ENCODE measurements around the gene NEDD4L. TPM values are rescaled to one million over a fixed set of nuclear protein-coding genes. Genes with fewer than 3 reads are reported as not detected.
A peak's percentile ranks its signal among the peaks of the same experiment; 100 is the strongest.

The NEDD4L gene
- total RNA-seq, 1 donor: 31.5 TPM

DNA sequence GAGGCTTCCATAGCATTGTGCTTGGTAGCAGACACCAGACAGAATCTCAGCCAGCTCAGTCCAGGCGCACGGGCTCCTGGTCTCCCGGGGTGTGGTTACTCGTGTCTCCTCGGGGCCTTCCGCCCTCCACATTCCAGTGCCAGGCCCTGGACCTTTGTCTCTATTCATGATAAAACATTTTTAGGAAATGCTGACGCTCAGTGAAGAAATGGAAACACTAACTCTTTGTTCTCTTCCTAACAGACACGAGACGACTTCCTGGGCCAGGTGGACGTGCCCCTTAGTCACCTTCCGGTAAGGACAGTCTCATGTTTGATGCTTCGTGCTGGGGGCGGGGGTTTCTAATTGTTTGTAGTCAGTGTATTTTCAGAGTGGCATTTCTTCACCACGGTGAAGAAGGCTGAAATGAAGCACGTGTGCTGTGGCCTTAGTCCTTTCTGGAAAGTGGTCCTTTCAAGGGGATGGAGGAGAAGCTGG lies 271.8 kb downstream of the NEDD4L start:
- no peak overlapping the region for H3K4me3 ChIP-seq (ENCODE audit: low read depth, low read length)
- DNase-seq (ENCODE audit: low read depth): no peak
- TF ChIP-seq, protein P1, sequence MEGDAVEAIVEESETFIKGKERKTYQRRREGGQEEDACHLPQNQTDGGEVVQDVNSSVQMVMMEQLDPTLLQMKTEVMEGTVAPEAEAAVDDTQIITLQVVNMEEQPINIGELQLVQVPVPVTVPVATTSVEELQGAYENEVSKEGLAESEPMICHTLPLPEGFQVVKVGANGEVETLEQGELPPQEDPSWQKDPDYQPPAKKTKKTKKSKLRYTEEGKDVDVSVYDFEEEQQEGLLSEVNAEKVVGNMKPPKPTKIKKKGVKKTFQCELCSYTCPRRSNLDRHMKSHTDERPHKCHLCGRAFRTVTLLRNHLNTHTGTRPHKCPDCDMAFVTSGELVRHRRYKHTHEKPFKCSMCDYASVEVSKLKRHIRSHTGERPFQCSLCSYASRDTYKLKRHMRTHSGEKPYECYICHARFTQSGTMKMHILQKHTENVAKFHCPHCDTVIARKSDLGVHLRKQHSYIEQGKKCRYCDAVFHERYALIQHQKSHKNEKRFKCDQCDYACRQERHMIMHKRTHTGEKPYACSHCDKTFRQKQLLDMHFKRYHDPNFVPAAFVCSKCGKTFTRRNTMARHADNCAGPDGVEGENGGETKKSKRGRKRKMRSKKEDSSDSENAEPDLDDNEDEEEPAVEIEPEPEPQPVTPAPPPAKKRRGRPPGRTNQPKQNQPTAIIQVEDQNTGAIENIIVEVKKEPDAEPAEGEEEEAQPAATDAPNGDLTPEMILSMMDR (IDR thresholded peaks at IDR 0.05; ENCODE audit: insufficient read depth, low read depth, low read length): no peak

DNA sequence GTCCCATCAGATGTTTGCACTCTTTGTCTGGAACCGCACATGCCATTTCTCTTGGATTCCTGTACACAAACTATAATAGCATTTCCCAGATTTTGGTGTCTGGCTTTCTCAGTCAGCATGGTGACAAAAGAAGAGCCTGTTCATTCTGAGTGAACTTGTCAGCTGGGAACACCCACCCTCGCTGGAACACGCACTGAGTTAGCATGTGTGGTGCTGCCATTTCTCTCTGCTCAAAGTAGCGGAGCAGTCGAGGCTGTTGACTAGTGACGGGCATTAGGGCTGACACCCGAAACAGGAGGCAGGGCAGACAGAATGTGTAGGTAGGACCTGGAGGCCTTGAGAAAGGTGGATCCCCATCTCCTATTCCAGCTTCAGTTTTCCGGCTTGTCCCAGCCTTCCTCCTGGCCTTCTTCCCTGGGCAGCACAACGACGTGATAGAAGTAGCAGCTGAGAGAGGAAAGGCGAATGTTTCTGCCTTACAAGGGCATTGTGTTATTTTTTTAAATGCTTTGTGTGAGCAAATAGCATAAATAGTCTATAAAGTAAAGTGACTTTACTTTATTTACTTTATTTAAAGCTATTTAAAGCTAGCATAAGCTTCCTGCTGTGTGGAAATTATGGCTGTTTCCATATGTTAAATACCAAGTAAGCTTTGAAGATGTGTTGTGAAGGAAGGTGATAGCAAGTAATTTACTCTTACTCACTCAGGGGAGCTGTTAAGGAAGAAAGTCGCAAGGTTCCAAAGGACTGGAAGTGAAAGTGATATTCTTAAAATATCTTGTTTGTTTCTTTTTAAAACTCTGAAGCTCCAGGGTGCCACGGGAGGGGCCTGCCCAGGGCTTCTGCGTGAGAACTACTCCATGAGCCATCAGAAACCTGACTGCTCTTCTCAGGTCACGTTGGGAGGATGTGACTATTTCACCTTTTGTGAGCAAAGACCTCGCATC lies 272.6 kb downstream of the NEDD4L start:
- TF ChIP-seq, protein P1 (IDR thresholded peaks at IDR 0.05; ENCODE audit: insufficient read depth, low read depth, low read length): no peak
- no peak overlapping the region for H3K4me3 ChIP-seq (ENCODE audit: low read depth, low read length)
- no peak for DNase-seq (ENCODE audit: low read depth)

DNA sequence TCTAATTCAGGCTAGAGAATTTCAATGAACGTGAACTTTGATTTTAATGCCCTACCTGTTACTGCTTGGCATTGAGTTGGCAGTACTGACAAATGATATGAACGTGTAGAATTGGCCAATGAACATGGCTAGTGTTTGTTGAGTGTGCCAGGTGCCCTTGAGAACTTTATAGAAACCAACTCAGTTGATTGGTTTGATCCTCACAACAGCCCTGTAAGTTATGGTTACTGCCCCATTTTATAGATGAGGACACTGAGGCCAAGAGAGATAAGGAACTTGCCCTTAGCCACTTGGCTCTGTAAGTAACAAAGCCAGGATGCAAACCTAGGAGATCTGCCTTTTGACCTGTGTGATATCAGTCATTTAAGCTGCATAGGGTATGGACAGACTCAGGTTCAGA lies 275.7 kb downstream of the NEDD4L start:
- H3K4me3 ChIP-seq (ENCODE audit: low read depth, low read length): no peak overlapping the region
- DNase-seq (ENCODE audit: low read depth): no peak
- TF ChIP-seq, protein P1 (IDR thresholded peaks at IDR 0.05; ENCODE audit: insufficient read depth, low read depth, low read length): no peak

DNA sequence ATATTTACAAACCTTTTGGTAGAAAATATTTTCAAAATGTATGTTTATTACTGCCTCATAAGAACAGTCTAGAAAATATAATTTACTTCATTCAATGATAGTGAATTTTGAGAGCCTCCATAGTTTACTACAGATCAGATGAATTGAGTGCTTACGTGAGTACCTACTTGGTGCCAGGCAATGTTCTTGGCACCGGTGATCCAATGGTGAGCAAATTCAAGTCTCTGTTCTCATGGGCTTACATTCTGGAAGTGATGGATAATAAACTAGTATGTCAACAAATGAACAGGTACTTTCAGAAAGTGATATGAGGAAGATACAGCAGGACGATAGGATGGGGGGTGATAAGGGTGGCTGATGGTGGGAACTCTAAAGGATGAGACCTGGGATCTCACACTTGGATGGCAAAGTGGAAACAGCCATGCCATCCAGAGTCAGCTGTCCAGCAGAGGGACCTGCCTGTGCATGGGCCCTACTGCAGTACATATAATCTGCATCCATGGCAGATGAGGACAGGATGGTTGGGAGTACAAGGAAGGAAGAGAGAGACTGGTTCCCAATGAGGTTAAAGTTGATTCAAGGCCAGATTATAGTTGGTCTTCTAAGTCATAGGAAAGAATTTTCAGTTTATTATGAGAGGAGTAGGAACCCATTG lies 277.0 kb downstream of the NEDD4L start:
- H3K4me3 ChIP-seq (ENCODE audit: low read depth, low read length): no peak overlapping the region
- no peak for DNase-seq (ENCODE audit: low read depth)
- TF ChIP-seq, protein P1 (IDR thresholded peaks at IDR 0.05; ENCODE audit: insufficient read depth, low read depth, low read length): no peak

DNA sequence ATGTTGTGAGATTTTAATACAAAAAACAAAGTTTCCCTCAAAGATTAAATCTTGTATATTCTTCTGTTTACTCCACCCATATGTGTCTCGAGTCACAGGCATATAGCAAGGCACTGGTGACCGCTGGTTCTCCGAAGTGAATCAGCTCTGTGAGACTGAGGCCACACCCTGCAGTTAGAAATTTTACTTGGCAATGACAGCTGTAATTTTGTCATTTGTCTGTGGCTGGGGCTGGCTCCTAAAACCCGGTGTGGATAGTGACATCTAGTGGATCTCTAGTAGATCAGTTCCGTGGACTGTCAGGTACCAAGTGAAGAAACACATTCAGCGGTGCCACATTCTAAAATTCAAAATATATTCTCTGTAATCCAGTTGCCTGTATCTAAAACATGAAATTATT lies 278.0 kb downstream of the NEDD4L start:
- TF ChIP-seq, protein P1 (IDR thresholded peaks at IDR 0.05; ENCODE audit: insufficient read depth, low read depth, low read length): peak; percentile 41
- no peak overlapping the region for H3K4me3 ChIP-seq (ENCODE audit: low read depth, low read length)
- peak; percentile 52 for DNase-seq (ENCODE audit: low read depth)

DNA sequence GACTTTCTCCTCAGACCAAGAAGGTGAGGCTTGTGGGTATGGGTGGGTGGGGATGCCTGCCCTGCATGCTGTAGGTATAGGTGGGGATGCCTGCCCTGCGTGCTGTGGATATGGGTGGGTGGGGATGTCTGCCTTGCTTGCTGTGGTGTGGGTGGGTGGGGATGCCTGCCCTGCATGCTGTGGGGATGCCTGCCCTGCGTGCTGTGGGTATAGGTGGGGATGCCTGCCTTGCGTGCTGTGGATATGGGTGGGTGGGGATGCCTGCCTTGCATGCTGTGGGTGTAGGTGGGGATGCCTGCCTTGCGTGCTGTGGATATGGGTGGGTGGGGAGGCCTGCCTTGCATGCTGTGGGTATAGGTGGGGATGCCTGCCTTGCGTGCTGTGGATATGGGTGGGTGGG lies 278.4 kb downstream of the NEDD4L start:
- H3K4me3 ChIP-seq (ENCODE audit: low read depth, low read length): no peak overlapping the region
- no peak for DNase-seq (ENCODE audit: low read depth)
- TF ChIP-seq, protein P1 (IDR thresholded peaks at IDR 0.05; ENCODE audit: insufficient read depth, low read depth, low read length): no peak

All from fibroblast of villous mesenchyme (primary cell).